Measurements from ENCODE around the gene CNOT1.

The CNOT1 gene

DNA sequence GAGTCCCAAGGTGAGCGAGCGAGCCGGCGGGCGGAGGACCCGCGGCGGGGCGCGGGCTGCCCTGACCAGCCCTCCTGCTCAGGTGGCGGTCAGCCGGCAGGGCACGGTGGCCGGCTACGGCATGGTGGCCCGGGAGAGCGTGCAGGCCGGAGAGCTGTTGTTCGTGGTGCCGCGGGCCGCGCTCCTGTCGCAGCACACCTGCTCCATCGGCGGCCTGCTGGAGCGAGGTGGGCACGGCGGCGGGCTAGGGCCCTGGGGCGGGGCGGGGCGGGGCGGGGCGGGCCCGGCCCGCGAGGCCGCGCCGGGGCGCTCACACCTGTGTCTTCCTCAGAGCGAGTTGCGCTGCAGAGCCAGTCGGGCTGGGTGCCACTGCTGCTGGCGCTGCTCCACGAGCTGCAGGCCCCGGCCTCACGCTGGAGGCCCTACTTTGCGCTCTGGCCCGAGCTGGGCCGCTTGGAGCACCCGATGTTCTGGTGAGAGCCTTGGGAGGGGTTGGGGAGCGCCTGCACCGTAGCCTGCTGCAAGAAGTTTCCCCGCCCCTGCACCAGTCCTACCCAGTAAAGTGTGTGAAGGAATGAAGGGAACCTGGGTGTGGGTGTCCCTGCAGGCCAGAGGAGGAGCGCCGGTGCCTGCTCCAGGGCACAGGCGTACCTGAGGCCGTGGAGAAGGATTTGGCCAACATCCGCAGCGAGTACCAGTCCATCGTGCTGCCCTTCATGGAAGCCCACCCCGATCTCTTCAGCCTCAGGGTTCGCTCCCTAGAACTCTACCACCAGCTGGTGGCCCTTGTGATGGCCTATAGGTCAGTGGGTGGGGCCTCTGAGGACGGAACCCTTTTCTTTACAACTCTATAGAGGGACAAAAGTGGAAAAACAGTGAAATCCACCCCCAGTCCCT, 113.5 kb downstream of the CNOT1 start:
- H3K9me3 ChIP-seq (ENCODE audit: insufficient read depth, low read depth, low read length): no peaks in the 10 kb centered on the region
- H3F3A ChIP-seq (ENCODE audit: low read depth): no peaks in the 10 kb centered on the region
- H3K4me2 ChIP-seq (ENCODE audit: low read depth, low read length, poor library complexity, severe bottlenecking): no peak overlapping the region
- peaks cover 57% of the 10 kb centered on the region for H3K36me3 ChIP-seq (ENCODE audit: insufficient read depth, low read length)
- H3K4me1 ChIP-seq (ENCODE audit: insufficient read depth, low read length, poor library complexity, severe bottlenecking): no peaks in the 10 kb centered on the region
- no peaks in the 10 kb centered on the region for H3K79me2 ChIP-seq (ENCODE audit: insufficient read depth, low read length)
- H3K9ac ChIP-seq (ENCODE audit: low read depth, low read length, poor library complexity, severe bottlenecking): no peak overlapping the region
- H3K27me3 ChIP-seq (ENCODE audit: insufficient read depth, low read length, poor library complexity, severe bottlenecking): no peaks in the 10 kb centered on the region
- no peak for TF ChIP-seq EZH2phosphoT487 (IDR thresholded peaks at IDR 0.05; ENCODE audit: borderline replicate concordance)
- no peak for TF ChIP-seq CTCF (conservative IDR thresholded peaks at IDR 0.05; ENCODE audit: low read length)
- H3K9me2 ChIP-seq (replicated peaks; ENCODE audit: low read depth, low read length): no peaks in the 10 kb centered on the region
- H4K20me1 ChIP-seq (ENCODE audit: insufficient read depth, low read length, poor library complexity, severe bottlenecking): no peaks in the 10 kb centered on the region
- no peak overlapping the region for H2AFZ ChIP-seq (ENCODE audit: low read length)
- no peak overlapping the region for H3K4me3 ChIP-seq (ENCODE audit: low read length, poor library complexity, severe bottlenecking)

GRCh38 chr16:58515125-58515870, 114.3 kb downstream of the CNOT1 start, which contains the start of gene SETD6:
Gene SETD6, plus strand, starts transcription at chr16:58515517. Its CDS starts 21 bp downstream, at chr16:58515538.
- Histone ChIP-seq H3K36me3 (ENCODE audit: insufficient read depth, low read length) (peaks cover 49% of the 10 kb centered on the region), H3K4me2 (ENCODE audit: low read depth, low read length, poor library complexity, severe bottlenecking) (no peak within 1 kb of the TSS), H3K9me3 (ENCODE audit: insufficient read depth, low read depth, low read length) (no peaks in the 10 kb centered on the region), H3F3A (ENCODE audit: low read depth) (no peaks in the 10 kb centered on the region), H4K20me1 (ENCODE audit: insufficient read depth, low read length, poor library complexity, severe bottlenecking) (no peaks in the 10 kb centered on the region), H3K9me2 (replicated peaks; ENCODE audit: low read depth, low read length) (no peaks in the 10 kb centered on the region), H3K4me1 (ENCODE audit: insufficient read depth, low read length, poor library complexity, severe bottlenecking) (no peaks in the 10 kb centered on the region), H3K27me3 (ENCODE audit: insufficient read depth, low read length, poor library complexity, severe bottlenecking) (no peaks in the 10 kb centered on the region), H2AFZ (ENCODE audit: low read length) (no peak within 1 kb of the TSS), H3K4me3 (ENCODE audit: low read length, poor library complexity, severe bottlenecking) (no peak within 1 kb of the TSS), H3K79me2 (ENCODE audit: insufficient read depth, low read length) (no peaks in the 10 kb centered on the region), H3K9ac (ENCODE audit: low read depth, low read length, poor library complexity, severe bottlenecking) (no peak within 1 kb of the TSS)
- no peak for TF ChIP-seq CTCF (conservative IDR thresholded peaks at IDR 0.05; ENCODE audit: low read length)
- no peak for TF ChIP-seq EZH2phosphoT487 (IDR thresholded peaks at IDR 0.05; ENCODE audit: borderline replicate concordance)

- Histone ChIP-seq H3K4me3 (ENCODE audit: low read length, poor library complexity, severe bottlenecking) (no peak overlapping the region), H3K27me3 (ENCODE audit: insufficient read depth, low read length, poor library complexity, severe bottlenecking) (no peaks in the 10 kb centered on the region), H4K20me1 (ENCODE audit: insufficient read depth, low read length, poor library complexity, severe bottlenecking) (no peaks in the 10 kb centered on the region), H3K4me1 (ENCODE audit: insufficient read depth, low read length, poor library complexity, severe bottlenecking) (no peaks in the 10 kb centered on the region), H2AFZ (ENCODE audit: low read length) (no peak overlapping the region), H3K9me3 (ENCODE audit: insufficient read depth, low read depth, low read length) (no peaks in the 10 kb centered on the region), H3K9me2 (replicated peaks; ENCODE audit: low read depth, low read length) (no peaks in the 10 kb centered on the region), H3K36me3 (ENCODE audit: insufficient read depth, low read length) (peaks cover 34% of the 10 kb centered on the region; the same call in 1 of the 2 replicates), H3K79me2 (ENCODE audit: insufficient read depth, low read length) (no peaks in the 10 kb centered on the region), H3K4me2 (ENCODE audit: low read depth, low read length, poor library complexity, severe bottlenecking) (no peak overlapping the region), H3K9ac (ENCODE audit: low read depth, low read length, poor library complexity, severe bottlenecking) (no peak overlapping the region), H3F3A (ENCODE audit: low read depth) (no peaks in the 10 kb centered on the region)
- TF ChIP-seq EZH2phosphoT487 (IDR thresholded peaks at IDR 0.05; ENCODE audit: borderline replicate concordance): no peak
- no peak for TF ChIP-seq CTCF (conservative IDR thresholded peaks at IDR 0.05; ENCODE audit: low read length)
Measured at GRCh38 chr16:58513874-58514273, 115.8 kb downstream of the CNOT1 start.

All from Loucy (cell line).